ENCODE data around the gene ARHGAP10.
A peak's percentile ranks its signal among the peaks of the same experiment; 100 is the strongest.
"Not testable (repeated sequence)": the region's sequence is repeated elsewhere in the genome, so short reads cannot be mapped to it uniquely, and the experiment has no call there.

Gene ARHGAP10

GRCh38 chr4:147991543-147992283 is 259.8 kb downstream of the ARHGAP10 start:
- H3K9me3 ChIP-seq (ENCODE audit: control insufficient read depth, insufficient read depth, low read length), result no peaks in the 10 kb centered on the region
- no peak overlapping the region for H3K4me3 ChIP-seq (ENCODE audit: low read depth, low read length)
- peaks cover 27% of the 10 kb centered on the region for H3K4me1 ChIP-seq (ENCODE audit: control insufficient read depth, insufficient read depth, low read length)
- no peaks in the 10 kb centered on the region for H3K27me3 ChIP-seq (ENCODE audit: control insufficient read depth, insufficient read depth, low read length)
- H3K27ac ChIP-seq (ENCODE audit: low read depth, low read length), result no peak overlapping the region
- no peak overlapping the region for H3K9ac ChIP-seq (ENCODE audit: low read depth, low read length)
- no peaks in the 10 kb centered on the region for H3K36me3 ChIP-seq (ENCODE audit: control insufficient read depth, insufficient read depth, low read length)

GRCh38 chr4:147994076-147994475 is 262.2 kb downstream of the ARHGAP10 start:
- Histone ChIP-seq H3K4me3 (ENCODE audit: low read depth, low read length) (no peak overlapping the region), H3K27ac (ENCODE audit: low read depth, low read length) (no peak overlapping the region), H3K9me3 (ENCODE audit: control insufficient read depth, insufficient read depth, low read length) (no peaks in the 10 kb centered on the region)

GRCh38 chr4:147994491-147995385 is 262.9 kb downstream of the ARHGAP10 start:
- Histone ChIP-seq H3K27me3 (ENCODE audit: control insufficient read depth, insufficient read depth, low read length) (no peaks in the 10 kb centered on the region), H3K36me3 (ENCODE audit: control insufficient read depth, insufficient read depth, low read length) (no peaks in the 10 kb centered on the region), H3K9me3 (ENCODE audit: control insufficient read depth, insufficient read depth, low read length) (no peaks in the 10 kb centered on the region), H3K4me1 (ENCODE audit: control insufficient read depth, insufficient read depth, low read length) (peaks cover 11% of the 10 kb centered on the region), H3K4me3 (ENCODE audit: low read depth, low read length) (no peak overlapping the region), H3K27ac (ENCODE audit: low read depth, low read length) (no peak overlapping the region), H3K9ac (ENCODE audit: low read depth, low read length) (no peak overlapping the region)

More at GRCh38 chr4:147994076-147994475, 262.2 kb downstream of the ARHGAP10 start:
- Histone ChIP-seq H3K4me1 (ENCODE audit: control insufficient read depth, insufficient read depth, low read length) (peaks cover 11% of the 10 kb centered on the region), H3K9ac (ENCODE audit: low read depth, low read length) (no peak overlapping the region), H3K36me3 (ENCODE audit: control insufficient read depth, insufficient read depth, low read length) (no peaks in the 10 kb centered on the region), H3K27me3 (ENCODE audit: control insufficient read depth, insufficient read depth, low read length) (no peaks in the 10 kb centered on the region)

GRCh38 chr4:147996859-147997258 is 265.0 kb downstream of the ARHGAP10 start:
- no peak overlapping the region for H3K9ac ChIP-seq (ENCODE audit: low read depth, low read length)
- no peak overlapping the region for H3K27ac ChIP-seq (ENCODE audit: low read depth, low read length)
- peaks cover 7% of the 10 kb centered on the region; the same call in 1 of the 2 replicates for H3K4me1 ChIP-seq (ENCODE audit: control insufficient read depth, insufficient read depth, low read length)
- no peaks in the 10 kb centered on the region for H3K27me3 ChIP-seq (ENCODE audit: control insufficient read depth, insufficient read depth, low read length)
- H3K4me3 ChIP-seq (ENCODE audit: low read depth, low read length), result no peak overlapping the region
- H3K36me3 ChIP-seq (ENCODE audit: control insufficient read depth, insufficient read depth, low read length), result no peaks in the 10 kb centered on the region
- no peaks in the 10 kb centered on the region for H3K9me3 ChIP-seq (ENCODE audit: control insufficient read depth, insufficient read depth, low read length)

- H3K27me3 ChIP-seq (ENCODE audit: control insufficient read depth, insufficient read depth, low read length); H3K9me3 ChIP-seq (ENCODE audit: control insufficient read depth, insufficient read depth, low read length); H3K36me3 ChIP-seq (ENCODE audit: control insufficient read depth, insufficient read depth, low read length); H3K27ac ChIP-seq (ENCODE audit: low read depth, low read length); H3K9ac ChIP-seq (ENCODE audit: low read depth, low read length); H3K4me1 ChIP-seq (ENCODE audit: control insufficient read depth, insufficient read depth, low read length); H3K4me3 ChIP-seq (ENCODE audit: low read depth, low read length): not testable (repeated sequence)
Observed at GRCh38 chr4:148000038-148000437, 268.1 kb downstream of the ARHGAP10 start.

- Histone ChIP-seq H3K9me3 (ENCODE audit: control insufficient read depth, insufficient read depth, low read length) (no peaks in the 10 kb centered on the region), H3K4me3 (ENCODE audit: low read depth, low read length) (no peak overlapping the region), H3K27ac (ENCODE audit: low read depth, low read length) (no peak overlapping the region), H3K36me3 (ENCODE audit: control insufficient read depth, insufficient read depth, low read length) (no peaks in the 10 kb centered on the region), H3K27me3 (ENCODE audit: control insufficient read depth, insufficient read depth, low read length) (no peaks in the 10 kb centered on the region), H3K9ac (ENCODE audit: low read depth, low read length) (no peak overlapping the region), H3K4me1 (ENCODE audit: control insufficient read depth, insufficient read depth, low read length) (no peaks in the 10 kb centered on the region)
Observed at GRCh38 chr4:148004228-148004857, 272.5 kb downstream of the ARHGAP10 start.

- Histone ChIP-seq H3K27me3 (ENCODE audit: control insufficient read depth, insufficient read depth, low read length) (no peaks in the 10 kb centered on the region), H3K4me1 (ENCODE audit: control insufficient read depth, insufficient read depth, low read length) (no peaks in the 10 kb centered on the region), H3K4me3 (ENCODE audit: low read depth, low read length) (no peak overlapping the region), H3K27ac (ENCODE audit: low read depth, low read length) (no peak overlapping the region), H3K9me3 (ENCODE audit: control insufficient read depth, insufficient read depth, low read length) (no peaks in the 10 kb centered on the region), H3K36me3 (ENCODE audit: control insufficient read depth, insufficient read depth, low read length) (no peaks in the 10 kb centered on the region), H3K9ac (ENCODE audit: low read depth, low read length) (no peak overlapping the region)
Observed at GRCh38 chr4:148006001-148006400, 274.1 kb downstream of the ARHGAP10 start.

- no peaks in the 10 kb centered on the region for H3K4me1 ChIP-seq (ENCODE audit: control insufficient read depth, insufficient read depth, low read length)
- H3K27me3 ChIP-seq (ENCODE audit: control insufficient read depth, insufficient read depth, low read length), result no peaks in the 10 kb centered on the region
- H3K4me3 ChIP-seq (ENCODE audit: low read depth, low read length), result no peak overlapping the region
- H3K9me3 ChIP-seq (ENCODE audit: control insufficient read depth, insufficient read depth, low read length), result no peaks in the 10 kb centered on the region
- H3K27ac ChIP-seq (ENCODE audit: low read depth, low read length), result peak overlapping the region; percentile 74
- no peaks in the 10 kb centered on the region for H3K36me3 ChIP-seq (ENCODE audit: control insufficient read depth, insufficient read depth, low read length)
- H3K9ac ChIP-seq (ENCODE audit: low read depth, low read length), result no peak overlapping the region
Observed at GRCh38 chr4:148007314-148007760, 275.4 kb downstream of the ARHGAP10 start.

GRCh38 chr4:148007792-148008191 is 275.9 kb downstream of the ARHGAP10 start:
- no peaks in the 10 kb centered on the region for H3K9me3 ChIP-seq (ENCODE audit: control insufficient read depth, insufficient read depth, low read length)
- no peaks in the 10 kb centered on the region for H3K36me3 ChIP-seq (ENCODE audit: control insufficient read depth, insufficient read depth, low read length)
- peak overlapping the region; percentile 74 for H3K27ac ChIP-seq (ENCODE audit: low read depth, low read length)
- no peak overlapping the region for H3K4me3 ChIP-seq (ENCODE audit: low read depth, low read length)
- no peak overlapping the region for H3K9ac ChIP-seq (ENCODE audit: low read depth, low read length)
- no peaks in the 10 kb centered on the region for H3K4me1 ChIP-seq (ENCODE audit: control insufficient read depth, insufficient read depth, low read length)
- no peaks in the 10 kb centered on the region for H3K27me3 ChIP-seq (ENCODE audit: control insufficient read depth, insufficient read depth, low read length)

GRCh38 chr4:148015058-148015457 is 283.2 kb downstream of the ARHGAP10 start:
- Histone ChIP-seq H3K27ac (ENCODE audit: low read depth, low read length) (peak overlapping the region; percentile 49), H3K4me1 (ENCODE audit: control insufficient read depth, insufficient read depth, low read length) (peaks cover 12% of the 10 kb centered on the region), H3K9ac (ENCODE audit: low read depth, low read length) (no peak overlapping the region), H3K4me3 (ENCODE audit: low read depth, low read length) (no peak overlapping the region), H3K36me3 (ENCODE audit: control insufficient read depth, insufficient read depth, low read length) (no peaks in the 10 kb centered on the region), H3K27me3 (ENCODE audit: control insufficient read depth, insufficient read depth, low read length) (no peaks in the 10 kb centered on the region), H3K9me3 (ENCODE audit: control insufficient read depth, insufficient read depth, low read length) (no peaks in the 10 kb centered on the region)
